Jurkat, Clone E6-1 (cell line): ENCODE results near the gene DSCAML1.
A peak's percentile ranks its signal among the peaks of the same experiment; 100 is the strongest.

Experiments
- DNase-seq: peaks from one replicate; pipeline ENCODE4 v3.0.0-alpha.2; 2011; ENCODE audit warnings: low read depth, low spot score
- H3K4me3 ChIP-seq: 2 replicates; pipeline ENCODE4 v1.5.1; 2011; ENCODE audit warnings: mild to moderate bottlenecking, low read length, control low read depth, moderate library complexity

Gene DSCAML1

DNA sequence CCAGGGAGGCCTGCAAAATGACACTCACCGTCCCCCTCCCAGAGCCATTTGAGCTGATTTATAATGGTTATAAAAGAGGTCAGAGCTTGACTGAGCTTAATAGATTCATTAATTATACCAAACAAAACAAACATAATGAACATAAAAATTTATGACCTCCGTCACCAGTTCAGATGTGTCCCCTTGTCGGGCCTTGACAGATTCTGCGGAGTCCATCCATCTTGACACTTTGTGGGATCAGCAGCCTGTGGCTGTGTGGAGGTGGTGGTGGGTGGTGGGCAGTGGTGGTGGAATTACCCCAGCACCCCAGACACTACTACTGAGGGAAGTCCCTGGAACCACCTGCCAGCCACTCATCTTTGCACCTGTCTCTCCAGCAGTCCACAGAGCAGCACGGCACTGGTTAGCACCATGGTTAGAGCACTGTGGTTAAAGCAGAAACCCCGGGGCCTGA is 83.5 kb downstream of the DSCAML1 start:
- DNase-seq = no peak
- H3K4me3 ChIP-seq = no peak overlapping the region

GRCh38 chr11:117712530-117712929 is 84.5 kb downstream of the DSCAML1 start:
- DNase-seq = no peak

GRCh38 chr11:117711331-117711730 is 85.7 kb downstream of the DSCAML1 start:
- DNase-seq = no peak
- no peak overlapping the region for H3K4me3 ChIP-seq

More at GRCh38 chr11:117712530-117712929, 84.5 kb downstream of the DSCAML1 start:
- no peak overlapping the region for H3K4me3 ChIP-seq

DNA sequence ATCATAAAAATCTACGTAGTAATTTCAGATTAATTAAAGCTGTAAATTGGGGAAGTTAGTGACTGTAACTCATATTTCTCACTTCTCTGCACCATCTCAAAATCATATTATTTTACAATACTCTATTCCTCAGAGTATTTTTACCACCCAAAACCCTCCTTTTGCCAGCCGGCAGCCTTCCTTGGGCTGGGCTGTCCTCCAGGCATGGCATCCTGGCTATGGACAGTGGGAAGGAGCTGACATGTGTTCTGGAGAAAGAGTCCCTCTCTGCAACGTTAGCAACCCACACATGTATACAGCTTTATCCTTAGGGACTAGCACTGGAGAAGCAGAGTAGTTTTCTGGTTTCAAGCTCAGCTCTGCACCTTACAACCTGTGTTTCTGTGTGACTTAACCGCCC is 86.8 kb downstream of the DSCAML1 start:
- no peak for DNase-seq
- no peak overlapping the region for H3K4me3 ChIP-seq

GRCh38 chr11:117706322-117706814 is 90.6 kb downstream of the DSCAML1 start:
- no peak for DNase-seq
- H3K4me3 ChIP-seq = no peak overlapping the region

GRCh38 chr11:117705866-117706265 is 91.2 kb downstream of the DSCAML1 start:
- DNase-seq = no peak
- H3K4me3 ChIP-seq = no peak overlapping the region

DNA sequence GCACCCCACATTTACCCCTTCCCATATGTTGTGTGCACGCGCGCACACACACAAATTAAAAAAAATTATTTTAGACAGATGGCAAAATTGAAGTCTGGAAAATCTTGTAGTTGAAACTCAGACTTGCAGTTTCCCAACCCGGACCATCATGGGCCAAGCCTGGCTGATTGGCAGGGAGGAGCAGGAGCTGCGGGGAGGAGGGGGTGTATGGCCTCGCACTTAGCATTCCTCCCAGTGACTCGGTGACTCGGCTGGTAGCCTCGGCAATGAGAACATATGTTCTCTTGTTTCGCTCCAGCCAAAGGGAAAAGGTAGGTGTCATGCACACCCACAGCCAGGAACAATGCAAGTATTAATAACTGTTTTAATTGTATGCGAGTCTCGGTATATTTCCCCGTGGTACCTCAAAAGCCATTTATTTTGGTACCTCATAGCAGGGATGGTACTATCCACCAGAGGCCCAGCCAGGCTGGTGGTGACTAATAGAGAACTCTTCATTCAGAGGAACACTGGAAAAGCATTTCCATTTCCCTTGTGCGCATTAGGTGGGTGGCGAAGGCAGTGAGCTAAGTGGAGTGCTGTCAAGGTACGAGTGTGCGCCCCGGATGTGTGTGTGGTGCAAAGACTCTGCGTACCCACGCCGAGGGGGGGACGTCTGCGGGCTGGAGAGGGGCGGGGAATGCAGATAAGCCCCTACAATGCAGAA is 92.5 kb downstream of the DSCAML1 start:
- H3K4me3 ChIP-seq = no peak overlapping the region
- DNase-seq = no peak

DNA sequence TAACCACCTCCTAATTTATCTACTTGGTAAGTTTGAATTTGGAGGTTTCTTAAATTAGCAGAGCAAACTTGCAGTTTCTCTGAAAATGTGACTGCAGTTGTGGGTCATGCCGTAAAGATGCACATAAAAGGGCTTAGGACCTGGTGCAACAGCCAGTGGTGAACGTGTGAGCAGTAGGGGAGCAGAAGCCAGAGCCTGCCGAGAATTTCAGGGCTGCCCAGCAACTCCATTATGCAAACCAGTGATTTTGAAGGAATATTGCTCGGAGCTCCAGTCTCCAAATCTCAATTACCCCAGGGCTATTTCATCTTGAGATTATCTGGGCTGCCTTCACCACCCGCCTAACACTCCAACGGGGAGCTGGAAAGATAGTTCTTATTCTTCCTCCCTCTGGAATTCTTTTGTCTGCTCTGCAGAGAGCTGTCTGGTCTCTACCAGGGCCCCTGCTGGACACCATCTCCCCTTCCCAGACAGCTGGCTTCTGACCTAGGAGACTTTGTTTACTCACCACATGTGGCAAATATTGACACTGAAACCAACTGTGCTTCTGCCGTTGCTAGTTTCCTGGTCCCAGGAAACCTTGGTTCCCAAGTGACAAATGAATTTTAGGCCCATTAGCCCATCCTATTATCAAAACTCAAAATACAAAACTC is 93.9 kb downstream of the DSCAML1 start:
- no peak overlapping the region for H3K4me3 ChIP-seq
- DNase-seq = no peak

DNA sequence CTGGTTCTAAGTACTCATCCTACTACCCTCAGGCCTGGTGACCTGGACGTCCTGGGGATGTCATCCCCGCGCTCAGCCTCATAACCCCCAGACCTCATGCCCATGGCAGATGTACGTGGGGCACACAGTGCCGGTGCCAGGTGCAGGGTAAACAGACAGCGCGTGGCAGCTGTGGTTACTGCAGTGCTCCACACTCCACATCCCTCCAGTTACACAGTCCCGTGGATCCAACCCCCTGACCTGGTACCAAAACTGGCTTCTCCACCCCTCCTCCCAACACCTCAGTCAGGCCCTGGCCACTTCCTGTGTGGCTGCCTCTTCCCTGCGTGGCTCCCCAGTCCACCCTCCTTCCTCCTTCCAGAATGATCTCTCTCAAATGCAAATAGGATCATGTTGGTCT is 95.2 kb downstream of the DSCAML1 start:
- no peak overlapping the region for H3K4me3 ChIP-seq
- peak; percentile 18 for DNase-seq

DNA sequence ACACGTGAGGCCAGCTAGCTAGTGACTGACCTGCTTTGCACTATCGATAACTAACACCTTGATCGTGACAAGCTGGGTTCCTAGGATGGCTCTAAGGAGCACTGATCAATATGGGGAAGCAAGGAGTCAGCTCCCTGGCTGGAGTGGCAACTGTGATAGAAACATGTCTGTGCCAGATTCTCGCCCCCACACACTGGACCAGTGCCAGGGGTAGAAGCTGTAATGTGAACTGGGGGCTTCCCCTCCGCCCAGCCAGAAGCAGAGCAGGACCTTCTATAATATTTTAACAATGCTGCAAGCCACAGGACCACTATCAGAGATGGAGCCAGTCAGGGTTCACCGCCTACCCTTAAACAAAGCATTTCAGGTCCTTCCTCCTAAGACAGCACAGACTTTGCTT is 96.5 kb downstream of the DSCAML1 start:
- no peak overlapping the region for H3K4me3 ChIP-seq
- no peak for DNase-seq

DNA sequence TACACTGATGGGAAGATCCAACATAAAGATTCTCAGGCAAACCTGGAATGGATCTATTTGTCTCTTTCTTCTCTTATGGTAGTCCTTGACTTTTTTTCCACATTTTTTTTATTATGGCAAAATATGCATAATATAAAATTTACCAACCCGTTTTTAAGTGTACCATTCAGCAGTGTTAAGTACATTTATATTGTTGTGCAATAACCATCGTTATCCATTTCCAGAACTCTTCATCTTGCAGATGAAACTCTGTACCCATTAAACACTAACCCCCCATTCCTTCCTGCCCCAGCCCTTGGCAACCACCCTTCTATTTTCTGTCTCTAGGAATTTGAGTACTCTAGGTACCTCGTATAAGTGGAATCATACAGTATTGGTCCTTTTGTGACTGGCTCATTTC is 99.7 kb downstream of the DSCAML1 start:
- no peak overlapping the region for H3K4me3 ChIP-seq

DNA sequence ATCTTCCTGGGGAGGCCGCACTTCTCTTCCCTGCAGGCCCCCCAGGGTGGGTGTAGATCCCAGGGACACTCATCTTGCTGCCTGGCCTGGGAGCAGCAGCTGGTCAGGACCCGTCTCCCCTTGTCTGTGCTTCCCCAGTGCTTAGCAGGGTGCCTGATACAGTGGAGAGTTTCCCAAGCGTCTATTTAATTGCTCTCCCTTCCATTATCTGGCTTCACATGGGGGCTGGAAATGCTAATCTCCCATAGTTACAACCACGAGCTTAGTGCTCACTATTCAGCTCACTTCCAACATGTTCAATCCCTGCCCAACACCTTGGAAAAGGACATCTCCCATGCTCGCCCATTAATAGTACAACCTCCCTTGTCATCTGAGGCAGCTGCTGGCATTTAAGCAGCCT is 100.5 kb downstream of the DSCAML1 start:
- no peak for DNase-seq
- no peak overlapping the region for H3K4me3 ChIP-seq

More for the DNA sequence above, 99.7 kb downstream of the DSCAML1 start:
- DNase-seq = no peak

DNA sequence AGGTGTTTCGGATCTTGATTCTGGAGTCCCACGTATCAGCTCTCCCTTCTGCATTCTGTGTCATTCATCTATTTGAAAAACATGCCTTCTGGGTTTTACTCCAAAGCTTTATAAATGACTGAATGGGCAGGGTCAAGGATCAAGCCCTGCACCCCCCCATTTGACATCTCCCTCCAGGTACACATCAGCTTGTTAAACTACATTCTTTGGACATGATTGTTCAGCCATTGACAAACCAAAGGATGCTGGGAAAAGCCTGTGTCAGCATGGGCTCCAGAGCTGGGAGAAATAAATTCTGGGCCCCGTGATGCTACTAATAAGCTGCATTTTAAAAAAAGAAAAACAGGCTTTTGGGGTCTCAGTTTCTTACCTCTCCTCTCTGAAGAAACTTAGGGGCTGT is 103.7 kb downstream of the DSCAML1 start:
- H3K4me3 ChIP-seq = no peak overlapping the region
- no peak for DNase-seq

- H3K4me3 ChIP-seq = no peak overlapping the region
- DNase-seq = no peak
Measured at GRCh38 chr11:117691516-117691915, 105.5 kb downstream of the DSCAML1 start.

DNA sequence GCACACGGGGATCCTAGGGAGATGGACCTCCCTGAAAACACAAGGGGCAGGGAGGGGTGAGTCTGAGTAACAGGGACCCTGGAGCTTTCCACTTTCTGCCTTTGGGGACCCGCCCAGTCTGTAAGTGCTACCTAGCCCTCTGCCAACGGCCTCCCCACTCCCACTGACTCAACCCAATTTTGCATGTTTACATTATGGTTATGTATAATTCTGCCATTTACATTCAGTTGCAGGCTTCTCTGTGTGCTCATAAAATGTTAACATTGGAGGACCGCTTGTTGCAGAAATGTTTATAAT is 105.8 kb downstream of the DSCAML1 start:
- DNase-seq = no peak
- H3K4me3 ChIP-seq = no peak overlapping the region

DNA sequence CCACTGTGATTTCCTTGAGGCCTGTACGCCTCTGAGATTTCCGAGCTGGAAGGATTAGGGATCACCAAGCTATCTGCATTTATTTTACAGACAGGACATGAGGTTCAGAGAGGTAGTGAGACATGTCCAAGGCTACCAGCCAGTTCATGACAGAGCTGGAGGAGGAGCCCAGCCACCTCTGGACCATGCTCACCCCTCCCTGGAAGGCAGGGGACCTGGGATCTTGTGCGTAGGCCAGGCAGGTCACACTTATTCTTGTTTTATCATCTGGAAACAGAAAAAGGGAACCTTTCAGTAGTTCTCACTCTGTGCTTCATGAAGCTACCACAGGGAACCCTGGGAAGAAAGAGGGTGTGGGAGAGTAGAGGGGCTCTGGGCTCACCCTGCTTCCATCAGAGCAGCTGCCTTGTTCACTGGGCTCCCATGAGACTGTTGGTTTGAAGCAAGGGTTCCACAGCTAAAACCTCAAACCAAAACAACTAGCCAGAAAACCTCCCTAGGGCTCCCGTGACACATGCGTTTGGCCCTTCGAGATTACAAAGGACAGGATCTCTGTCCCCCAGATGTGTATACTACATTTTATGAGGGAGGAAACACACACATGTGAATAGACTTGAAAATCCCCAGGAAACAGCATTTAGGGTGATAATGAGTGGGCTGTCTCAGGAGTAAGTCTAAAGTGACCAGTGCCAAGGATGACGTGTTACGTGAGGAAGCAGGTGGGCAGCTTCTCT is 106.4 kb downstream of the DSCAML1 start:
- DNase-seq = no peak
- H3K4me3 ChIP-seq = no peak overlapping the region

DNA sequence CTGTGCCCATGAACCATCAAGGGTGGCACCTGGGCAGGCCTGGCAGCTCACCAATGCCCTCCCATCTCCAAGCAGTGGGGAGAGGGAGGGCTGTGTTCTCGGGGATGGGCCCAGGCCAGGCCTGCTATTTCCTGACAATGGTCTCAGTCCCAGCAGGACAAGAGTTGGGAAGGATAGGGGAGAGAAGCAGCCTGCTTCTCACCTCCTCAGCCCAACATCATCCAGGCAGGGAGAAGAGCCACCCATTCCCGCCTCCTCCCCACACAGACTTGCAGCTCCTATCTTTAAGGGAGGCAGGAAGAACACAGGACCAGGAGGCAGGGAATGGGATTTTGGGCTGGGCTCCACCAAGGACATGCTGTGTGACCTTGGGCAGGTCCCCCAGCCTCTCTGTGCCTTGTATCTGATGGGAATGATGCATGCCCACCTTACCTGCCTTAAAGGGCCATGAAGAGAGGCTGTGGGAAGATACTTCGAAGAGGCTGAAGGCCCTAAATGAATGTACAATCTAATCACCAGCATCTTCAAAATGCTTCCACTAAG is 108.7 kb downstream of the DSCAML1 start:
- no peak for DNase-seq

DNA sequence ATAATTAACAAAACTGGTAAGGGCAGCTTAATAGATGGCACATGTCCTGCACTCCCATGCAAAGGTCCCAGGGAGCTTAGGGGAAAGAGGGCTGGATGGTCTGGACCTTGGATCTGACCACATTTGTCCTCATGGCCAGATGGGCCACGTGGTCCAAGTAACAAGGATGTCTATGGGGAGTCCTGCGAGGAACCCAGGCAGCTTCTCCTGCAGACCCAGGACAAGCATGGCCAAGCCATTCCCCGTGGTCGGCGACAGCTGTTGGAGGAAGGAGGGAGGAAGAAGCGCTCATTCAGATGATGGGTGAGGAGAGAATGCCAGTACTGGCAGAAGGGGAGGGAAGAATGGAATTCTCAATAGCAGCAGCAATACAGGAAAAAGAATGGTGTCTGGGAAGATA is 109.2 kb downstream of the DSCAML1 start:
- no peak overlapping the region for H3K4me3 ChIP-seq
- DNase-seq = no peak

More for the DNA sequence above, 108.7 kb downstream of the DSCAML1 start:
- no peak overlapping the region for H3K4me3 ChIP-seq

DNA sequence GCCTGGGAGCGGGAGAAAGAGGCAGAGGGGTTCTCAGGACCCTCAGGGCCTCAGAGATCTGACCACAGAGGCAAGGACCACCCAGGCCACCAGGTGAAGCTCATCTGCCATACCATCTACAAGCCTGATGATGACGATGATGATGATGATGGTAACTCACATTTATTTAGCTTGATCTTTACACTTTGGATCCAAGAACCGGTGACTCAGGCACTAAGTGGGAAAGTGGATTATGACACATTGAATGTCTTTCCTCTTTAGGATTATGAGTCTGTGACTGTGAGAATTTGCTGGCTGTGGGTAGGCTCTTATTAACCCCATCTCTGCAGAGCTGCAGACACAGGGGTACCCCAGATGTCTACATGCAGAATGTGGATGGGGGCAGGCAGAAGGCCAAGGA is 110.3 kb downstream of the DSCAML1 start:
- H3K4me3 ChIP-seq = no peak overlapping the region
- no peak for DNase-seq

GRCh38 chr11:117685566-117685965 is 111.5 kb downstream of the DSCAML1 start:
- no peak for DNase-seq
- H3K4me3 ChIP-seq = no peak overlapping the region
